ENCODE results near the gene EFNA1. TPM values are rescaled to one million over a fixed set of nuclear protein-coding genes. Genes with fewer than 3 reads are reported as not detected.
"Not testable (repeated sequence)": the region's sequence is repeated elsewhere in the genome, so short reads cannot be mapped to it uniquely, and the experiment has no call there.

EFNA1 gene
- polyA plus RNA-seq, 1 of the 3 experiments (the other 2 are of a cell fraction), result 14.4 TPM

DNA sequence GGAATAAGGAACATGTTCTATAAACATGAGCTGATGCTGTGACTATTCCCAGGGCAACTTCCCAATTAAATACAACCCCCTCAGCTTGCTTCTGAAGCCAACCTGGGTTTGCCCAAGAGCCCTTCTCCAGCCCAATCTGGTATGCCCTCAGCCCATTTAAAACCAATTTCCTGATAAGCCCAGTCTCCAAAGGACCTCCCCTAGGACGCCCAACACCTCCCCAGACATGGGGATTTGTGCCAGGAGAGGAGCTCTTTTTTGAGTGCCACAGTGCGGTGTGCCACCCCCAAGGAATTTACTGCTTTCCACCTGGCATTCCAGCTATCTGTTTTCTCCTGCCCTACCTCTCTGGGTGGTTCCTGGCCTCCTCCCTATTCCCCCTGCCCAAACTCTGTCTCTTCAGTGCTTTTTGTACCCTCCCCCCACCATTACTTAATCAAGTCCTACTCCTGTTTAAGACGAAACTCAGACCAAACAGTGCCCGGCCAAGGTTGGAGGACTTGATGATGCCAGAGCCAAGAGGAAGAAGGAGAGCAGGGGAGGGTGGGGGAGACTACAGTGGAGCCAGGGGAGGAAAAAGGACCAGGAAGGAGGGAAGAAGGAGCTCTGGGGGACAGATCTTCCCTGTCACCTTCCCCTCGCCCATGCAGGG, 11.4 kb upstream of the EFNA1 start:
- Histone ChIP-seq H3K4me2 (no peak overlapping the region), H3K36me3 (replicated peaks in 1 of 2; ENCODE audit: control insufficient read depth in 1 of 2, insufficient read depth in 2 of 2, low read length in 1 of 2) (no peaks in the 10 kb centered on the region), H3K9ac (no peak overlapping the region), H3K27me3 (ENCODE audit: insufficient read depth) (no peaks in the 10 kb centered on the region; the same call in 1 of the 2 replicates), H3F3A (replicated peaks; ENCODE audit: insufficient read depth) (no peaks in the 10 kb centered on the region), H3K9me3 (no peaks in the 10 kb centered on the region), H3K4me1 (ENCODE audit: control insufficient read depth in 1 of 2, insufficient read depth in 2 of 2, low read depth in 1 of 2, low read length in 1 of 2) (no peaks in the 10 kb centered on the region), H3K27ac (ENCODE audit: low read depth in 2 of 2, low read length in 1 of 2) (no peak overlapping the region), H3K4me3 (ENCODE audit: low read depth in 2 of 2, low read length in 1 of 2) (no peak overlapping the region), H3K9me2 (no peaks in the 10 kb centered on the region), H2AFZ (ENCODE audit: low read depth) (no peak overlapping the region), H4K20me1 (ENCODE audit: insufficient read depth) (no peaks in the 10 kb centered on the region), H3K79me2 (ENCODE audit: insufficient read depth) (no peaks in the 10 kb centered on the region)
- POLR2A ChIA-PET, result no interaction called here
- WGBS (ENCODE audit: low lambda C conversion rate), result 55% methylated on average over 5 of the region's 5 CpGs
- DNase-seq, result no peak
- CTCF ChIA-PET, result interaction anchor here (0.8 to 2.9 kb wide), 7 partner anchors 13 to 54 kb away, joined by 3 to 21 read pairs (median 6); partner anchors contain the start of gene SLC50A1
- TF ChIP-seq MAX (IDR thresholded peaks at IDR 0.05; ENCODE audit: low read depth) (no peak), NFIC (IDR thresholded peaks at IDR 0.05; ENCODE audit: borderline replicate concordance) (no peak), RXRA (IDR thresholded peaks at IDR 0.05; ENCODE audit: borderline replicate concordance, low read depth) (no peak), REST (IDR thresholded peaks at IDR 0.05; ENCODE audit: low read depth, low read length) (no peak), SMC3 (IDR thresholded peaks at IDR 0.05; ENCODE audit: low read depth, low read length) (no peak)

DNA sequence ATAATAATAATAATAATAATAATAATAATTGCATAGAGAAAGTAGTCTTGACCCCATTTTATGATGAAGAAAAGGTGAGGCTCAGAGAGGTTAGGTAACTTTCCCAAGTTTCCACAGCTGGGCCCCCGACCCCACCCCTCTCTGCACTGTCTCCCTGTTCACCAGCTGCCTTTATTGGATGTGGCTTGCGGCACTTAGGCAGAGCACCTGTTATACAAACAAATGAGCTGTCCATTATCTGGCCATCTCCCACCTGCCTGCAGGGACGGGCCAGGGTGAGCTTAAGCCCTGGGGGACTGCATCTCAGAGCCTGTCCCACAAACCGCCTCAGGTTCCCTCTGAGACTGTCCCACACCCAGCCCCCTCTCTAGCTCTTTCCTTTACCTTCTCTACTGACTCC, 10.1 kb upstream of the EFNA1 start:
- Histone ChIP-seq H3K4me1 (ENCODE audit: control insufficient read depth in 1 of 2, insufficient read depth in 2 of 2, low read depth in 1 of 2, low read length in 1 of 2) (no peaks in the 10 kb centered on the region), H3K79me2 (ENCODE audit: insufficient read depth) (no peaks in the 10 kb centered on the region), H3F3A (replicated peaks; ENCODE audit: insufficient read depth) (no peaks in the 10 kb centered on the region), H3K36me3 (replicated peaks in 1 of 2; ENCODE audit: control insufficient read depth in 1 of 2, insufficient read depth in 2 of 2, low read length in 1 of 2) (no peaks in the 10 kb centered on the region), H2AFZ (ENCODE audit: low read depth) (no peak overlapping the region), H3K9me2 (no peaks in the 10 kb centered on the region), H4K20me1 (ENCODE audit: insufficient read depth) (no peaks in the 10 kb centered on the region), H3K9me3 (no peaks in the 10 kb centered on the region), H3K9ac (no peak overlapping the region), H3K4me2 (no peak overlapping the region), H3K4me3 (ENCODE audit: low read depth in 2 of 2, low read length in 1 of 2) (no peak overlapping the region), H3K27me3 (ENCODE audit: insufficient read depth) (no peaks in the 10 kb centered on the region; the same call in 1 of the 2 replicates), H3K27ac (ENCODE audit: low read depth in 2 of 2, low read length in 1 of 2) (no peak overlapping the region)
- WGBS (ENCODE audit: low lambda C conversion rate), result 64% methylated on average over 4 of the region's 4 CpGs
- ChIA-PET POLR2A (no interaction called here), CTCF (interaction anchor here (1.0 to 1.7 kb wide), 7 partner anchors 12 to 55 kb away, joined by 3 to 5 read pairs (median 4); partner anchors contain the start of genes KRTCAP2 and SLC50A1)
- DNase-seq, result no peak
- TF ChIP-seq RAD21 (IDR thresholded peaks at IDR 0.05; ENCODE audit: low read length) (no peak), MXI1 (IDR thresholded peaks at IDR 0.05; ENCODE audit: low read depth, low read length) (no peak), SIN3A (IDR thresholded peaks at IDR 0.05; ENCODE audit: borderline replicate concordance, low read depth, low read length) (no peak), JUND (IDR thresholded peaks at IDR 0.05) (no peak), USF2 (IDR thresholded peaks at IDR 0.05; ENCODE audit: borderline replicate concordance, low read depth, low read length) (no peak), EZH2phosphoT487 (IDR thresholded peaks at IDR 0.05; ENCODE audit: borderline replicate concordance, low read depth) (no peak), TCF12 (IDR thresholded peaks at IDR 0.05) (no peak), GABPA (IDR thresholded peaks at IDR 0.05; ENCODE audit: low read depth) (no peak), FOXM1 (IDR thresholded peaks at IDR 0.05; ENCODE audit: low read depth) (no peak), GATA2 (CRISPR knock-in tag; IDR thresholded peaks at IDR 0.05) (no peak)
- TF ChIP-seq, protein P1, sequence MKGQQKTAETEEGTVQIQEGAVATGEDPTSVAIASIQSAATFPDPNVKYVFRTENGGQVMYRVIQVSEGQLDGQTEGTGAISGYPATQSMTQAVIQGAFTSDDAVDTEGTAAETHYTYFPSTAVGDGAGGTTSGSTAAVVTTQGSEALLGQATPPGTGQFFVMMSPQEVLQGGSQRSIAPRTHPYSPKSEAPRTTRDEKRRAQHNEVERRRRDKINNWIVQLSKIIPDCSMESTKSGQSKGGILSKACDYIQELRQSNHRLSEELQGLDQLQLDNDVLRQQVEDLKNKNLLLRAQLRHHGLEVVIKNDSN (IDR thresholded peaks at IDR 0.05; ENCODE audit: borderline replicate concordance, low read depth), result no peak

- H3K4me3 ChIP-seq (ENCODE audit: low read depth in 2 of 2, low read length in 1 of 2); H3K4me1 ChIP-seq (ENCODE audit: control insufficient read depth in 1 of 2, insufficient read depth in 2 of 2, low read depth in 1 of 2, low read length in 1 of 2); H3K27me3 ChIP-seq (ENCODE audit: insufficient read depth); H4K20me1 ChIP-seq (ENCODE audit: insufficient read depth); H3F3A ChIP-seq (replicated peaks; ENCODE audit: insufficient read depth); POLR2A ChIA-PET; H2AFZ ChIP-seq (ENCODE audit: low read depth); H3K4me2 ChIP-seq; H3K9me3 ChIP-seq; H3K36me3 ChIP-seq (replicated peaks in 1 of 2; ENCODE audit: control insufficient read depth in 1 of 2, insufficient read depth in 2 of 2, low read length in 1 of 2); H3K79me2 ChIP-seq (ENCODE audit: insufficient read depth); H3K9me2 ChIP-seq; DNase-seq; H3K9ac ChIP-seq; H3K27ac ChIP-seq (ENCODE audit: low read depth in 2 of 2, low read length in 1 of 2): not testable (repeated sequence)
- 81% methylated on average over 7 of the region's 7 CpGs for WGBS (ENCODE audit: low lambda C conversion rate)
- CTCF ChIA-PET, result interaction anchor here (1.0 to 1.6 kb wide), 6 partner anchors 13 to 55 kb away, joined by 3 to 5 read pairs (median 4); partner anchors contain the start of gene KRTCAP2
These were observed 9.6 kb upstream of the EFNA1 start for GRCh38 chr1:155118090-155118489.

All from SK-N-SH (cell line).